ENCODE results near the gene KIF3A.

- TF ChIP-seq CTCF (conservative IDR thresholded peaks at IDR 0.05) (no peak), ZFX (IDR thresholded peaks at IDR 0.05) (no peak)
Measured at GRCh38 chr5:132778129-132778528, 40.8 kb upstream of the KIF3A start.
